HL-60 (cell line): ENCODE measurements around the gene PRSS27.
"Not testable (repeated sequence)": the region's sequence is repeated elsewhere in the genome, so short reads cannot be mapped to it uniquely, and the experiment has no call there.

ENCODE experiments used
- DNase-seq, 2 experiments: peaks; one replicate each; pipeline ENCODE4 v3.0.0-alpha.2; 2010 to 2020; ENCODE audit warnings: low read depth in 1 of 2, low spot score in 1 of 2
- H3K27ac ChIP-seq: fragments of 250-450 bp; sonication (Bioruptor Pico); replicated peaks from 2 replicates; pipeline ENCODE4 v1.5.1; 2020; ENCODE audit warnings: mild to moderate bottlenecking, moderate library complexity
- H3K27me3 ChIP-seq: fragments of 250-450 bp; sonication (Bioruptor Pico); 2 replicates; pipeline ENCODE4 v1.5.1; 2021; ENCODE audit warnings: mild to moderate bottlenecking, moderate library complexity; ENCODE audit not compliant: insufficient read depth, poor library complexity, severe bottlenecking
- H3K4me3 ChIP-seq: replicated peaks from 2 replicates; pipeline ENCODE4 v1.5.1; 2011; ENCODE audit warnings: mild to moderate bottlenecking, control low read depth, low read length; ENCODE audit not compliant: insufficient read depth
- CTCF ChIP-seq: IDR thresholded peaks from one replicate; pipeline ENCODE4 v1.5.1; 2011; ENCODE audit warnings: low read length, control low read depth, inconsistent platforms; ENCODE audit not compliant: insufficient read depth
- GABPA ChIP-seq: IDR thresholded peaks from 2 replicates; pipeline ENCODE4 v1.6.1; 2012; ENCODE audit warnings: low read depth
- POLR2AphosphoS5 ChIP-seq: IDR thresholded peaks from 2 replicates; pipeline ENCODE4 v1.6.1; 2012; ENCODE audit warnings: low read depth
- SPI1 ChIP-seq: IDR thresholded peaks from 2 replicates; pipeline ENCODE4 v1.6.1; 2012; ENCODE audit warnings: low read depth, mild to moderate bottlenecking, borderline replicate concordance
- TF ChIP-seq, protein P1 (sequence below): IDR thresholded peaks from 2 replicates; pipeline ENCODE4 v1.6.1; 2012; ENCODE audit warnings: low read depth; ENCODE audit not compliant: insufficient replicate concordance

Gene PRSS27

GRCh38 chr16:2687531-2688308, 32.3 kb downstream of the PRSS27 start:
- no peak overlapping the region for H3K27ac ChIP-seq
- TF ChIP-seq, protein P1, sequence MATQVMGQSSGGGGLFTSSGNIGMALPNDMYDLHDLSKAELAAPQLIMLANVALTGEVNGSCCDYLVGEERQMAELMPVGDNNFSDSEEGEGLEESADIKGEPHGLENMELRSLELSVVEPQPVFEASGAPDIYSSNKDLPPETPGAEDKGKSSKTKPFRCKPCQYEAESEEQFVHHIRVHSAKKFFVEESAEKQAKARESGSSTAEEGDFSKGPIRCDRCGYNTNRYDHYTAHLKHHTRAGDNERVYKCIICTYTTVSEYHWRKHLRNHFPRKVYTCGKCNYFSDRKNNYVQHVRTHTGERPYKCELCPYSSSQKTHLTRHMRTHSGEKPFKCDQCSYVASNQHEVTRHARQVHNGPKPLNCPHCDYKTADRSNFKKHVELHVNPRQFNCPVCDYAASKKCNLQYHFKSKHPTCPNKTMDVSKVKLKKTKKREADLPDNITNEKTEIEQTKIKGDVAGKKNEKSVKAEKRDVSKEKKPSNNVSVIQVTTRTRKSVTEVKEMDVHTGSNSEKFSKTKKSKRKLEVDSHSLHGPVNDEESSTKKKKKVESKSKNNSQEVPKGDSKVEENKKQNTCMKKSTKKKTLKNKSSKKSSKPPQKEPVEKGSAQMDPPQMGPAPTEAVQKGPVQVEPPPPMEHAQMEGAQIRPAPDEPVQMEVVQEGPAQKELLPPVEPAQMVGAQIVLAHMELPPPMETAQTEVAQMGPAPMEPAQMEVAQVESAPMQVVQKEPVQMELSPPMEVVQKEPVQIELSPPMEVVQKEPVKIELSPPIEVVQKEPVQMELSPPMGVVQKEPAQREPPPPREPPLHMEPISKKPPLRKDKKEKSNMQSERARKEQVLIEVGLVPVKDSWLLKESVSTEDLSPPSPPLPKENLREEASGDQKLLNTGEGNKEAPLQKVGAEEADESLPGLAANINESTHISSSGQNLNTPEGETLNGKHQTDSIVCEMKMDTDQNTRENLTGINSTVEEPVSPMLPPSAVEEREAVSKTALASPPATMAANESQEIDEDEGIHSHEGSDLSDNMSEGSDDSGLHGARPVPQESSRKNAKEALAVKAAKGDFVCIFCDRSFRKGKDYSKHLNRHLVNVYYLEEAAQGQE: no peak
- no peak for TF ChIP-seq CTCF
- no peak for TF ChIP-seq POLR2AphosphoS5
- no peak for TF ChIP-seq SPI1
- TF ChIP-seq GABPA: no peak
- H3K27me3 ChIP-seq: no peaks in the 10 kb centered on the region
- no peak for DNase-seq
- H3K4me3 ChIP-seq: no peak overlapping the region

DNA sequence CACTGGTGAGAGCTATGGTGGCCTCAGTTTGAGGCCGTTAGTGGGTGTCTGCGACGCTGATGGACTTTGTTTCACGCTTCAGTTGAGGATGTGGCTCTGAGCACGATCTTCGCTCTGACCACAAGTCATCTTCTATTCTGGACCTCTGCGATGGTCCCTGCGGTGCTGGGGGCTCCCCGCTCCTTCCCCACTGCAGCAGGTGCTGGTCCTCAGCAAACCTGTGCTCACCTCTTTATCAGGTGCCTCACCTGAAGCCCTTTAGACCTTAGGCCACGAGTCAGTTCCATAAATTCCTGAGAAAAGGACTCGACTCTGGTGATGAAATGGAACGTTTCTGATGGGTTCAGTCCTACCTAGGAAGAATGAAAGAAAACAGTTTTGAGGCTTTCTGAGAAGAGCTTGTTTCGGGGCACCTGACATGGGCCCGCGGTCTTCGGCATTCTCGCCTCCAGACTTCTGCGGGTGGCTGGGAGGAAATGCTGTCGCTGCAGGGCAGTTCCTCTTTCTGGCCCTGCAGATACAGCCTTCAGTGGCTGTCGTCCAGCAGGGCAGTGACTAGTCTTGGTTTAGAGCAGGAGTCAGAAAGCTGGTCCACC, 33.0 kb downstream of the PRSS27 start:
- TF ChIP-seq GABPA (no peak), SPI1 (peak; percentile 100)
- TF ChIP-seq, protein P1: no peak
- H3K27me3 ChIP-seq: no peaks in the 10 kb centered on the region
- peak in 1 of 2 experiments; percentile 88 for DNase-seq
- H3K27ac ChIP-seq: peak overlapping the region; percentile 46
- H3K4me3 ChIP-seq: 0 out of 2 replicates have a peak overlapping the region, but pooled peaks have one; percentile 0

DNA sequence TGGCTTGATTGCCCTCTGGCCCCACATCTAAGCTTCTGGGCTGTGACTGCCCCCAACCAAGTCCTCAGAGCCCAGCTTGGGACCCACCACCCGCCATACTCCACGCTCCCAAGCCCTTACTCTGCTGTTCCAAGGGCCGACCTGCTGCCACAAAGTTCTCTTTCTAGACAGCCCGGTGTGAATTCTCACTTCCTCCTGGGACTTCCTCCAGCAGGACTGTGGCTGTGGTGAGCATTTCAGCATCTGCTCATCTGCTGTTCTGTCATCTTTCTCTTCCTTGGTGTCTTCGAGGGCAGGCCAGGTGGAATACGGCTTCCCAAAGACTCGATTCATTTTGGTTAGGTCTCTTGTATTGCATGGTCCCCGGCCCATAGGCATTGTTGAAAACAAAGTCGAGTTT, 33.9 kb downstream of the PRSS27 start:
- not testable (repeated sequence) for H3K27ac ChIP-seq, H3K27me3 ChIP-seq, H3K4me3 ChIP-seq, DNase-seq

DNA sequence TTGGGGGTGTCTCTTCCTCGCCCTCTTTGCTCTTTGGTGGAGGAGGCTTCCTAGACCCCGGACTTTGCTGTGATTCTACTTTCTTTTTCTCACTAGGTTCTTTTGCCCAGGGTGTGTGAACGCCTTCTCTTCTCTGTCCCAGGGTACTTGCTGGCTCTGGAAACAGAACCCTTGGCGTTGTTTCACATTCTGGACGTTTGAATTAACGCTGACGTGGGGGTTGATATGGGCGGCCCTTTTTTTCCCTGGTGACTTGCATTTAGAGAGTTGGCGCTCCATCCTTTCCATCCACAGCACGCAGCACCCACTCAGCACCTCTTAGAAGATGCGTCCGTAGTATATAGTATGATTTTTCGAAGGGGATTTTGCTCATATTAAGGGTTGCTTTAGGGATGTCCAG, 37.0 kb downstream of the PRSS27 start:
- not testable (repeated sequence) for DNase-seq, H3K27me3 ChIP-seq
- Histone ChIP-seq H3K27ac (peak overlapping the region; percentile 70), H3K4me3 (peak overlapping the region; percentile 100)

GRCh38 chr16:2682209-2683021, 37.6 kb downstream of the PRSS27 start, which contains the start of gene KCTD5:
KCTD5 (plus strand) TSS chr16:2682523; CDS start chr16:2682549, 26 bp downstream.
- DNase-seq: peak; percentile 92 to 97
- peak within 1 kb of the TSS; percentile 100 for H3K4me3 ChIP-seq
- TF ChIP-seq, protein P1: peak; percentile 63
- TF ChIP-seq POLR2AphosphoS5 (peak; percentile 95), GABPA (peak; percentile 100), CTCF (no peak), SPI1 (no peak)
- peak within 1 kb of the TSS; percentile 73 for H3K27ac ChIP-seq
- H3K27me3 ChIP-seq: no peaks in the 10 kb centered on the region

DNA sequence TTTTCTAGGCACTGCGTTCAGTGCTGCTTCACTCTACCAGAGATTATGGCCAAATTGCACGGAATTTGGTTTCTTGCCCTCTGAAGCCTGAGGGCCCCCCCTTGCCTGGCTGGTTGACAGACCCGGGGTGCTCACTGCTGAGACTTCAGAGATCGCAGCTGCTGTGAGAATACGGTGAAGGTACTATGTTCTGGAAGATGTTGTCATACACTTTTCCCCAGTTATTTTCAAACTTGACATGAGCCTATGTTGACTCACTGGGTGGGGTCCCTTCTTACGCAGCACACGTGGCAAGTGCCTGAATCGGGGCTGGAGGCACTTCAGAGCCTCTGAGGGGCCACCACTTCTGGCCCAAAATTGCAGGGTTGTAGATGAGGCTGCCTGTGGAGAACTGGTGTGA, 39.7 kb downstream of the PRSS27 start:
- not testable (repeated sequence) for DNase-seq, H3K4me3 ChIP-seq, H3K27ac ChIP-seq, H3K27me3 ChIP-seq
